Measurements from ENCODE around the gene TRIM33. TPM values are rescaled to one million over a fixed set of nuclear protein-coding genes. Genes with fewer than 3 reads are reported as not detected.

TRIM33 gene
- total and polyA plus RNA-seq, 12 donors: 3.5 to 28.7 (median 20.0) TPM

- Histone ChIP-seq H3K36me3 (no peaks in the 10 kb centered on the region), H3K27me3 (no peaks in the 10 kb centered on the region), H3K4me3 (peak overlapping the region; percentile 44 to 65 (median 56)), H3K9me3 (no peaks in the 10 kb centered on the region), H3K27ac (peak overlapping the region in 9 of 10 donors; percentile 36 to 87 (median 74)), H3K4me1 (peaks cover 2 to 24% (median 9%) of the 10 kb centered on the region in 9 donors)
- WGBS, 2 donors: 5 to 7% methylated on average over 33 of the region's 33 CpGs
- TF ChIP-seq CTCF (IDR thresholded peaks at IDR 0.05): peak in 7 of 9 donors; percentile 100
- ATAC-seq (peak; percentile 98 to 99 (median 98)), DNase-seq (peak; percentile 93 to 97)
- intact Hi-C loops (cut with DNase I): loop anchor here (2.0 to 10.0 kb wide), 10 partner anchors 78 to 411 kb away; partner anchors contain the start of genes TRIM33 (in 2 of the 10), CSDE1 (in 1 of the 10) and DENND2C (in 1 of the 10)
These were observed 164.4 kb downstream of the TRIM33 start for GRCh38 chr1:114346480-114347029.

DNA sequence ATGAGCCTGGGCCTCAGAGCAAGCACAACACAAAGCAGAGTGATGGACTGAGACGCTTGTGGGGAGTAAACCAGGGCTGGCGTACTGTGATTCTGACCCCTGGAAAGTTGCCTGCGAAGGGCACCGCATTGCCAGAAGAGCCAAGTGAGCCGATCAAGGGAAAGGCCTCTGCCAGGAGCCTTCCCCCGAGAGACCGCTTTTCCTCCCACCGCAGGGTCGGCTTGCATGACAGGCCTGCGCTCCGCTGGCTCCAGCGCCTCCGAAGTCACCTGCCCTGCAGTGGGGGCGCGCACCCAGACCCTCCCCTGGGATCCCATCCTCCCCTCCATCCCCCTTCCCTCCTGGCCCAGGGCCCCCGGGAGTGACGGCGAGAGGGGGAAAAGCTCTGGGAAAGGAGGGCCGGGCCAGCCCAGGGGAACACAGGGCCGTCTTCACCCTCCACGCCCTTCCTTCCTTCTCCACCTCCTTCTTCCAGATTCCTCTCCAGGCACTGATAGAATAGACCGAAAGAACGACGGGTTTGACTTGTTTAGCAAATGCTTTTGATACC, 165.0 kb downstream of the TRIM33 start:
- intact Hi-C loops (cut with DNase I): loop anchor here (2.0 to 10.0 kb wide), 10 partner anchors 79 to 411 kb away; partner anchors contain the start of genes TRIM33 (in 2 of the 10), CSDE1 (in 1 of the 10) and DENND2C (in 1 of the 10)
- peak; percentile 56 to 72 (median 70) for ATAC-seq
- Histone ChIP-seq H3K4me1 (peaks cover 2 to 24% (median 9%) of the 10 kb centered on the region in 9 donors), H3K36me3 (no peaks in the 10 kb centered on the region), H3K27ac (peak overlapping the region in 9 of 10 donors; percentile 36 to 87 (median 74)), H3K9me3 (no peaks in the 10 kb centered on the region), H3K4me3 (peak overlapping the region; percentile 44 to 65 (median 56)), H3K27me3 (no peaks in the 10 kb centered on the region)
- peak; percentile 14 to 40 for DNase-seq
- no peak for TF ChIP-seq CTCF (IDR thresholded peaks at IDR 0.05)
- WGBS, 2 donors: 7% methylated on average over 24 of the region's 24 CpGs

DNA sequence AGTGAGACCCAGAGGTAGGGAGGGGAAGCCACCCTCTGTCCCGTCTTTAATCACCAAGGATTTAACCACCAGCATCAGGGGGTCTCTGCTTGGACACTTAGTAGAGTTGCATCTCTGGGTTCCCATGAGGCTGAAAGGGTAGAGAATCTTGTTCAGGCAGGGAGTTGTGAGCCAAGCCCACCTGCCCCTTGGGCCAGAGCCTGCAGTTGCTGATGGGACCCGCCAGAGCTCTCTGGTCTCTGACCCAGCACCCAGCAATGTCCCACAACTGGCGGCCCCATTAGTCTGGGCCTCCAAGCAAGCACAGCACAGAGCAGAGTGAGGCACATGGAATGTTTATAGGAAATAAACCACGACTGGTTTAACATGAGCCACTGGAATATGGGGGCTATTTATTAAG, 166.3 kb downstream of the TRIM33 start:
- WGBS, 2 donors: 96 to 97% methylated on average over 4 of the region's 4 CpGs
- peaks cover 2 to 24% (median 9%) of the 10 kb centered on the region in 9 donors for H3K4me1 ChIP-seq
- H3K4me3 ChIP-seq: no peak overlapping the region
- no peaks in the 10 kb centered on the region for H3K27me3 ChIP-seq
- intact Hi-C loops (cut with DNase I): loop anchor here in 9 of 10 donors (5.0 to 10.0 kb wide), 8 partner anchors 80 to 413 kb away; partner anchors contain the start of genes TRIM33 (in 2 of the 9), CSDE1 (in 1 of the 9) and DENND2C (in 1 of the 9)
- DNase-seq (no peak), ATAC-seq (no peak)
- H3K9me3 ChIP-seq: no peaks in the 10 kb centered on the region
- H3K36me3 ChIP-seq: no peaks in the 10 kb centered on the region
- TF ChIP-seq CTCF (IDR thresholded peaks at IDR 0.05): no peak
- no peak overlapping the region for H3K27ac ChIP-seq

Other genes with a start within 250 kb of the TRIM33 start
- 10 to 100 TPM; 26.9 to 52.6 (median 36.4) TPM for gene BCAS2, start 70.4 kb upstream of the TRIM33 start, total RNA-seq
- 10 to 100 TPM in 1 of 2 donors, 1 to 10 TPM in 1; 9.6 to 35.5 TPM for gene BCAS2, start 70.4 kb upstream of the TRIM33 start, polyA plus RNA-seq
- 1 to 10 TPM; 2.8 to 5.2 (median 3.5) TPM for gene DENND2C, start 158.8 kb upstream of the TRIM33 start, total RNA-seq
- 1 to 10 TPM; 1.3 to 2.9 TPM for gene DENND2C, start 158.8 kb upstream of the TRIM33 start, polyA plus RNA-seq
- gene AMPD1, start 184.3 kb upstream of the TRIM33 start, total RNA-seq: under 1 TPM in 1 of 10 donors, not detected in 9; 0.59 TPM
- not detected for gene AMPD1, start 184.3 kb upstream of the TRIM33 start, polyA plus RNA-seq
- 10 to 100 TPM in 2 of 10 donors, 1 to 10 TPM in 8; 6.2 to 17.2 (median 8.6) TPM for gene NRAS, start 205.6 kb upstream of the TRIM33 start, total RNA-seq
- 10 to 100 TPM in 1 of 2 donors, 1 to 10 TPM in 1; 6.2 to 10.0 TPM for gene NRAS, start 205.6 kb upstream of the TRIM33 start, polyA plus RNA-seq
- 1,000 to 10,000 TPM in 1 of 10 donors, 100 to 1,000 TPM in 9; 720 to 1,012 (median 916) TPM for gene CSDE1, start 246.8 kb upstream of the TRIM33 start, total RNA-seq
- gene CSDE1, start 246.8 kb upstream of the TRIM33 start, polyA plus RNA-seq: 100 to 1,000 TPM; 137 to 233 TPM